Hair follicle dermal papilla cell (primary cell): Measurements from ENCODE around the gene VCX2. TPM values are rescaled to one million over a fixed set of nuclear protein-coding genes. Genes with fewer than 3 reads are reported as not detected.

Experiments
- small RNA-seq: library from RNA; depleted of rRNA; stranded (forward); fragments of <200 nt; gene quantifications from one replicate; pipeline ENCODE3, GENCODE V24; 2012
- total RNA-seq: library from RNA; depleted of rRNA; stranded (reverse); fragments of >200 nt; gene quantifications from 2 replicates; pipeline ENCODE4 v1.2.3, GENCODE V29; 2012

The VCX2 gene
- not detected in 2 replicates for total RNA-seq

GRCh38 chrX:8171169-8171568, at the start of gene VCX2:
Gene VCX2 (minus strand): TSS chrX:8171267. CDS start chrX:8170643, 624 bp downstream.

Small RNA genes within 50 kb of the gene (small RNA-seq; reads per million reads assigned to genes)
- 0.82 reads per million, percentile 12 among the genes with 10 or more reads in this experiment for gene MIR651

Other genes with a start within 250 kb of the VCX2 start
- gene PNPLA4, start 243.9 kb downstream of the VCX2 start, total RNA-seq, result 7.8 and 10.1 TPM in 2 replicates